Endothelial cell of umbilical vein (primary cell): ENCODE measurements around the gene GLDC. TPM values are rescaled to one million over a fixed set of nuclear protein-coding genes. Genes with fewer than 3 reads are reported as not detected.

Experiments
- BruUV-seq: library from RNA; stranded (reverse); fragments of 400-500 nt; replicated peaks from 2 replicates; lab custom pipeline; 2021; lab: Mats Ljungman, UMichigan
- CTCF ChIA-PET: fragments of 300-600, 350-600 bp; sonication (Branson Sonifier 250); formaldehyde crosslinking; loops from one replicate; lab custom pipeline; 2021; ENCODE audit warnings: antibody characterized with exemption, inconsistent platforms; lab: Charles Lee
- POLR2A ChIA-PET: fragments of 300-600, 350-600 bp; sonication (Branson Sonifier 250); formaldehyde crosslinking; loops from one replicate; lab custom pipeline; 2021; ENCODE audit warnings: antibody characterized with exemption, inconsistent platforms; lab: Charles Lee
- DNase-seq: peaks from one replicate; pipeline ENCODE4 v3.0.0-alpha.2; 2011; ENCODE audit warnings: low read depth, low spot score
- FAIRE-seq: peaks from 2 replicates; lab custom pipeline; 2011; peaks lifted over from hg19 to GRCh38; lab: Jason Lieb, UNC
- H2AFZ ChIP-seq: 2 replicates; pipeline ENCODE4 v1.6.0; 2012; ENCODE audit warnings: low read depth, low read length, control low read depth, inconsistent platforms
- H3K27ac ChIP-seq: 2 replicates; pipeline ENCODE4 v1.5.1; 2011; ENCODE audit warnings: low read depth, mild to moderate bottlenecking, control low read depth, low read length, moderate library complexity; ENCODE audit not compliant: insufficient read depth
- H3K27me3 ChIP-seq, 2 experiments: 2 replicates each; pipeline versions ENCODE4 v1.6.0 to v1.6.1; 2011; ENCODE audit warnings: low read length in 2 of 2, mixed read lengths in 1 of 2; ENCODE audit not compliant: control insufficient read depth in 2 of 2, insufficient read depth in 2 of 2
- H3K36me3 ChIP-seq, 2 experiments: 2 replicates in 1 of 2; 3 replicates in 1 of 2; pipeline ENCODE4 v1.5.1; 2011; ENCODE audit warnings: low read length in 2 of 2, mild to moderate bottlenecking in 1 of 2, moderate library complexity in 1 of 2; ENCODE audit not compliant: control insufficient read depth in 2 of 2, insufficient read depth in 2 of 2; ENCODE audit errors: extremely low read depth in 1 of 2
- H3K4me1 ChIP-seq: 3 replicates; pipeline ENCODE4 v1.5.1; 2011; ENCODE audit warnings: mild to moderate bottlenecking, low read length; ENCODE audit not compliant: control insufficient read depth, insufficient read depth; ENCODE audit errors: extremely low read depth
- H3K4me2 ChIP-seq: 2 replicates; pipeline ENCODE4 v1.6.1; 2011; ENCODE audit warnings: low read length, control low read depth, mixed read lengths; ENCODE audit not compliant: insufficient read depth
- H3K4me3 ChIP-seq, 3 experiments: fragments of 200-600 bp in 1 of 3; sonication (generic), shearing (Covaris generic) in 1 of 3; replicated peaks in 1 of 3; 2 replicates each; pipeline ENCODE4 v1.5.1; 2011 to 2016; ENCODE audit warnings: control low read depth in 3 of 3, low read length in 3 of 3, mild to moderate bottlenecking in 2 of 3, inconsistent platforms in 1 of 3, low read depth in 1 of 3, moderate library complexity in 1 of 3; ENCODE audit not compliant: insufficient read depth in 1 of 3
- H3K79me2 ChIP-seq: 2 replicates; pipeline ENCODE4 v1.6.0; 2012; ENCODE audit warnings: low read length, inconsistent platforms; ENCODE audit not compliant: control insufficient read depth, insufficient read depth
- H3K9ac ChIP-seq: replicated peaks from 2 replicates; pipeline ENCODE3; 2011; ENCODE audit warnings: low read length, control low read depth; ENCODE audit not compliant: insufficient read depth; ENCODE audit errors: extremely low read depth
- H3K9me1 ChIP-seq: replicated peaks from 3 replicates; pipeline ENCODE4 v1.6.0; 2011; ENCODE audit warnings: mild to moderate bottlenecking, low read length; ENCODE audit not compliant: control insufficient read depth, insufficient read depth; ENCODE audit errors: extremely low read depth
- H3K9me3 ChIP-seq: replicated peaks from 2 replicates; pipeline ENCODE4 v1.5.1; 2012; ENCODE audit warnings: low read length, inconsistent platforms; ENCODE audit not compliant: control insufficient read depth, insufficient read depth
- H4K20me1 ChIP-seq: replicated peaks from 2 replicates; pipeline ENCODE3; 2011; ENCODE audit warnings: mild to moderate bottlenecking, low read length; ENCODE audit not compliant: control insufficient read depth, insufficient read depth; ENCODE audit errors: extremely low read depth
- EZH2 ChIP-seq: IDR thresholded peaks from 2 replicates; pipeline ENCODE4 v1.6.1; 2012; ENCODE audit warnings: borderline replicate concordance, low read depth, mild to moderate bottlenecking, moderate library complexity, low read length, inconsistent platforms; ENCODE audit not compliant: severe bottlenecking
- FOS ChIP-seq: IDR thresholded peaks from 2 replicates; pipeline ENCODE4 v1.6.1; 2011; ENCODE audit warnings: mild to moderate bottlenecking, low read length, moderate library complexity, borderline replicate concordance; ENCODE audit not compliant: insufficient read depth
- GATA2 ChIP-seq: IDR thresholded peaks from 2 replicates; pipeline ENCODE4 v1.7.0; 2011; ENCODE audit warnings: low read depth, mild to moderate bottlenecking, moderate library complexity, mixed read lengths, low read length; ENCODE audit not compliant: insufficient read length, insufficient read depth
- JUN ChIP-seq: IDR thresholded peaks from 2 replicates; pipeline ENCODE4 v1.6.1; 2011; ENCODE audit warnings: borderline replicate concordance, low read depth; ENCODE audit not compliant: insufficient read length, insufficient read depth
- MYC ChIP-seq: IDR thresholded peaks from one replicate; pipeline ENCODE4 v1.6.1; 2011; ENCODE audit warnings: mild to moderate bottlenecking, low read depth, low read length
- POLR2A ChIP-seq: IDR thresholded peaks from 2 replicates; pipeline ENCODE4 v1.6.1; 2012; ENCODE audit warnings: low read depth, mild to moderate bottlenecking, control low read depth, low read length
- POLR2AphosphoS5 ChIP-seq: IDR thresholded peaks from 2 replicates; pipeline ENCODE4 v1.6.1; 2012; ENCODE audit warnings: low read depth, mild to moderate bottlenecking, control low read depth, low read length, moderate library complexity; ENCODE audit not compliant: insufficient read depth
- dilution Hi-C: fragments of 300-500 bp; cut with MboI; formaldehyde crosslinking; loops from one replicate; pipeline ENCODE4 v1.15.0; 2019; ENCODE audit warnings: low sequenced_read_pairs; ENCODE audit not compliant: extremely low pct_ligation_motif_present
- intact Hi-C: fragments of 100-400 bp; cut with micrococcal nuclease; formaldehyde crosslinking; loops from one replicate; pipeline ENCODE4 v1.10.0; 2022
- polyA plus RNA-seq, 4 experiments: library from polyadenylated mRNA; depleted of rRNA in 3 of 4; stranded (reverse) in 3 of 4; unstranded in 1 of 4; fragments of >200 nt; gene quantifications; 2 replicates each; pipeline versions ENCODE4 v1.2.1 to v1.2.3, GENCODE V29; 2011 to 2012; ENCODE audit warnings: missing spikeins in 1 of 4
- total RNA-seq: library from RNA; stranded (reverse); gene quantifications from 2 replicates; pipeline ENCODE4 v1.2.3, GENCODE V29; 2021
- TF ChIP-seq, protein P1 (sequence below), 2 donors: IDR thresholded peaks; 1 replicate in 1 of 2; 2 replicates in 1 of 2; pipeline ENCODE4 v1.5.1; 2011; ENCODE audit warnings: low read length in 2 of 2, mild to moderate bottlenecking in 2 of 2, moderate library complexity in 2 of 2, control low read depth in 1 of 2, inconsistent platforms in 1 of 2, low read depth in 1 of 2; ENCODE audit not compliant: insufficient read depth in 1 of 2; ENCODE audit errors: extremely low read depth in 1 of 2
- TF ChIP-seq, protein P2 (sequence below): IDR thresholded peaks from 2 replicates; pipeline ENCODE4 v1.6.1; 2011; ENCODE audit not compliant: insufficient read depth, insufficient read length

GLDC gene
- total and polyA plus RNA-seq, 2 donors (not counting 3 experiments of a cell fraction or from before 2014, with no cell fraction given) = 1.8 to 2.6 TPM

DNA sequence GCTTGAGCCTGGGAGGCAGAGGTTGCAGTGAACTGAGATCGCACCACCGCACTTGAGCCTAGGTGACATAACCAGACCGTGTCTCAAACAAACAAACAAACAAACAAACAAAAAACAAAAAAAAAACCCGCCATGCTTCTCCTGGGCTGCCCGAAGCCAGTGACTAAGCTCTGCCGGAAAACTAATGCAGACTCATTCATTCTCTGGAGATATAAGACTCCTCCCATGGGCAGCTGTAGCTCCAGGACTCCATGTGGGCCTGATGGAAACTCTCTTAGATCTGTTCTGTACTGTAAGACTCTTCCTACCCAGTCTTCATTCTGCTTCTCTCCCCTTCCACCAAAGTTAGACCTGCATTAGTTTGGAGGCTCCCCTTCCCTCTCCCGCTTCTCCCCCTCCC, 11.1 kb downstream of the GLDC start:
- Histone ChIP-seq H3K9me1 (no peaks in the 10 kb centered on the region), H3K9ac (no peak overlapping the region), H3K79me2 (no peaks in the 10 kb centered on the region), H3K27me3 (no peaks in the 10 kb centered on the region), H3K9me3 (no peaks in the 10 kb centered on the region), H3K4me1 (no peaks in the 10 kb centered on the region), H2AFZ (no peak overlapping the region), H3K4me3 (no peak overlapping the region), H4K20me1 (no peaks in the 10 kb centered on the region), H3K4me2 (no peak overlapping the region), H3K27ac (no peak overlapping the region), H3K36me3 (no peaks in the 10 kb centered on the region)
- intact Hi-C loops (no loop called here), dilution Hi-C loops (no loop called here)
- TF ChIP-seq FOS (no peak), JUN (no peak), GATA2 (no peak), MYC (no peak), POLR2AphosphoS5 (no peak), POLR2A (no peak), EZH2 (no peak)
- TF ChIP-seq, protein P1, sequence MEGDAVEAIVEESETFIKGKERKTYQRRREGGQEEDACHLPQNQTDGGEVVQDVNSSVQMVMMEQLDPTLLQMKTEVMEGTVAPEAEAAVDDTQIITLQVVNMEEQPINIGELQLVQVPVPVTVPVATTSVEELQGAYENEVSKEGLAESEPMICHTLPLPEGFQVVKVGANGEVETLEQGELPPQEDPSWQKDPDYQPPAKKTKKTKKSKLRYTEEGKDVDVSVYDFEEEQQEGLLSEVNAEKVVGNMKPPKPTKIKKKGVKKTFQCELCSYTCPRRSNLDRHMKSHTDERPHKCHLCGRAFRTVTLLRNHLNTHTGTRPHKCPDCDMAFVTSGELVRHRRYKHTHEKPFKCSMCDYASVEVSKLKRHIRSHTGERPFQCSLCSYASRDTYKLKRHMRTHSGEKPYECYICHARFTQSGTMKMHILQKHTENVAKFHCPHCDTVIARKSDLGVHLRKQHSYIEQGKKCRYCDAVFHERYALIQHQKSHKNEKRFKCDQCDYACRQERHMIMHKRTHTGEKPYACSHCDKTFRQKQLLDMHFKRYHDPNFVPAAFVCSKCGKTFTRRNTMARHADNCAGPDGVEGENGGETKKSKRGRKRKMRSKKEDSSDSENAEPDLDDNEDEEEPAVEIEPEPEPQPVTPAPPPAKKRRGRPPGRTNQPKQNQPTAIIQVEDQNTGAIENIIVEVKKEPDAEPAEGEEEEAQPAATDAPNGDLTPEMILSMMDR (IDR thresholded peaks at IDR 0.05; ENCODE audit: extremely low read depth in 1 of 2, insufficient read depth in 1 of 2, low read depth in 1 of 2, low read length in 2 of 2) = no peak
- TF ChIP-seq, protein P2, sequence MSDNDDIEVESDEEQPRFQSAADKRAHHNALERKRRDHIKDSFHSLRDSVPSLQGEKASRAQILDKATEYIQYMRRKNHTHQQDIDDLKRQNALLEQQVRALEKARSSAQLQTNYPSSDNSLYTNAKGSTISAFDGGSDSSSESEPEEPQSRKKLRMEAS = no peak
- no peak for DNase-seq
- POLR2A ChIA-PET = no interaction called here
- no peak for FAIRE-seq
- CTCF ChIA-PET = interaction anchor here (1.6 kb wide), 1 partner anchor 9 kb away, joined by 4 read pairs; no protein-coding TSS in a partner anchor
- BruUV-seq = no TSS peak
